Measurements from ENCODE around the gene WNT9A.
"Not testable (repeated sequence)": the region's sequence is repeated elsewhere in the genome, so short reads cannot be mapped to it uniquely, and the experiment has no call there.

WNT9A gene

GRCh38 chr1:227971216-227971615 lies 23.5 kb upstream of the WNT9A start:
- not testable (repeated sequence) for H3K9ac ChIP-seq (ENCODE audit: insufficient read length, low read depth); DNase-seq (ENCODE audit: low read depth, low spot score); H3K27me3 ChIP-seq (ENCODE audit: insufficient read depth, insufficient read length); H3K9me3 ChIP-seq (ENCODE audit: insufficient read depth, low read length); H3K4me3 ChIP-seq (ENCODE audit: insufficient read length, low read depth); H3K36me3 ChIP-seq (ENCODE audit: insufficient read depth, insufficient read length, low read length); H3K4me1 ChIP-seq (ENCODE audit: insufficient read depth, insufficient read length)

- H3K9me3 ChIP-seq (ENCODE audit: insufficient read depth, low read length); H3K27me3 ChIP-seq (ENCODE audit: insufficient read depth, insufficient read length); H3K4me3 ChIP-seq (ENCODE audit: insufficient read length, low read depth); DNase-seq (ENCODE audit: low read depth, low spot score); H3K9ac ChIP-seq (ENCODE audit: insufficient read length, low read depth); H3K36me3 ChIP-seq (ENCODE audit: insufficient read depth, insufficient read length, low read length); H3K4me1 ChIP-seq (ENCODE audit: insufficient read depth, insufficient read length): not testable (repeated sequence)
Observed at GRCh38 chr1:227970076-227970995, 22.6 kb upstream of the WNT9A start.

- H3K4me1 ChIP-seq (ENCODE audit: insufficient read depth, insufficient read length); H3K36me3 ChIP-seq (ENCODE audit: insufficient read depth, insufficient read length, low read length); H3K27me3 ChIP-seq (ENCODE audit: insufficient read depth, insufficient read length); H3K9me3 ChIP-seq (ENCODE audit: insufficient read depth, low read length); H3K9ac ChIP-seq (ENCODE audit: insufficient read length, low read depth); DNase-seq (ENCODE audit: low read depth, low spot score); H3K4me3 ChIP-seq (ENCODE audit: insufficient read length, low read depth): not testable (repeated sequence)
Observed at GRCh38 chr1:227967815-227968214, 20.1 kb upstream of the WNT9A start.

GRCh38 chr1:227966733-227967132 lies 19.0 kb upstream of the WNT9A start:
- H3K9ac ChIP-seq (ENCODE audit: insufficient read length, low read depth); H3K27me3 ChIP-seq (ENCODE audit: insufficient read depth, insufficient read length); H3K4me3 ChIP-seq (ENCODE audit: insufficient read length, low read depth); DNase-seq (ENCODE audit: low read depth, low spot score); H3K4me1 ChIP-seq (ENCODE audit: insufficient read depth, insufficient read length); H3K36me3 ChIP-seq (ENCODE audit: insufficient read depth, insufficient read length, low read length); H3K9me3 ChIP-seq (ENCODE audit: insufficient read depth, low read length): not testable (repeated sequence)

- no peak for TF ChIP-seq YY1 (IDR thresholded peaks at IDR 0.05; ENCODE audit: insufficient read depth, insufficient read length)
- no peak for TF ChIP-seq ZNF274 (IDR thresholded peaks at IDR 0.05; ENCODE audit: low read depth, low read length)
- no peak for TF ChIP-seq SUZ12 (IDR thresholded peaks at IDR 0.05; ENCODE audit: extremely low read depth, insufficient read depth, insufficient read length)
- no peak overlapping the region for H3K9ac ChIP-seq (ENCODE audit: insufficient read length, low read depth)
- peaks cover 3% of the 10 kb centered on the region for H3K4me1 ChIP-seq (ENCODE audit: insufficient read depth, insufficient read length)
- no peak overlapping the region for H3K4me3 ChIP-seq (ENCODE audit: insufficient read length, low read depth)
- no peak for DNase-seq (ENCODE audit: low read depth, low spot score)
- H3K36me3 ChIP-seq (ENCODE audit: insufficient read depth, insufficient read length, low read length): no peaks in the 10 kb centered on the region
- H3K27me3 ChIP-seq (ENCODE audit: insufficient read depth, insufficient read length): no peaks in the 10 kb centered on the region
- H3K9me3 ChIP-seq (ENCODE audit: insufficient read depth, low read length): no peaks in the 10 kb centered on the region
Observed at GRCh38 chr1:227961651-227962466, 14.1 kb upstream of the WNT9A start.

GRCh38 chr1:227959325-227959860 lies 11.7 kb upstream of the WNT9A start:
- H3K4me1 ChIP-seq (ENCODE audit: insufficient read depth, insufficient read length): peaks cover 3% of the 10 kb centered on the region
- H3K27me3 ChIP-seq (ENCODE audit: insufficient read depth, insufficient read length): no peaks in the 10 kb centered on the region
- H3K9me3 ChIP-seq (ENCODE audit: insufficient read depth, low read length): peaks cover 17% of the 10 kb centered on the region; the same call in 1 of the 2 replicates
- no peak overlapping the region for H3K9ac ChIP-seq (ENCODE audit: insufficient read length, low read depth)
- H3K36me3 ChIP-seq (ENCODE audit: insufficient read depth, insufficient read length, low read length): no peaks in the 10 kb centered on the region
- DNase-seq (ENCODE audit: low read depth, low spot score): no peak
- TF ChIP-seq SUZ12 (IDR thresholded peaks at IDR 0.05; ENCODE audit: extremely low read depth, insufficient read depth, insufficient read length): no peak
- no peak for TF ChIP-seq ZNF274 (IDR thresholded peaks at IDR 0.05; ENCODE audit: low read depth, low read length)
- no peak for TF ChIP-seq YY1 (IDR thresholded peaks at IDR 0.05; ENCODE audit: insufficient read depth, insufficient read length)
- no peak overlapping the region for H3K4me3 ChIP-seq (ENCODE audit: insufficient read length, low read depth)

GRCh38 chr1:227958617-227959324 lies 11.0 kb upstream of the WNT9A start:
- TF ChIP-seq SUZ12 (IDR thresholded peaks at IDR 0.05; ENCODE audit: extremely low read depth, insufficient read depth, insufficient read length) (no peak), YY1 (IDR thresholded peaks at IDR 0.05; ENCODE audit: insufficient read depth, insufficient read length) (no peak), ZNF274 (IDR thresholded peaks at IDR 0.05; ENCODE audit: low read depth, low read length) (no peak)
- no peak overlapping the region for H3K9ac ChIP-seq (ENCODE audit: insufficient read length, low read depth)
- H3K36me3 ChIP-seq (ENCODE audit: insufficient read depth, insufficient read length, low read length): no peaks in the 10 kb centered on the region
- peaks cover 18% of the 10 kb centered on the region; the same call in 1 of the 2 replicates for H3K9me3 ChIP-seq (ENCODE audit: insufficient read depth, low read length)
- H3K4me1 ChIP-seq (ENCODE audit: insufficient read depth, insufficient read length): peaks cover 3% of the 10 kb centered on the region
- no peak overlapping the region for H3K4me3 ChIP-seq (ENCODE audit: insufficient read length, low read depth)
- no peak for DNase-seq (ENCODE audit: low read depth, low spot score)
- no peaks in the 10 kb centered on the region for H3K27me3 ChIP-seq (ENCODE audit: insufficient read depth, insufficient read length)

Measured in NT2/D1 (cell line).